HG02588 (cell line): ENCODE measurements around the gene METTL21A.

Experiments
- ATAC-seq: cut with Tn5 transposase; IDR thresholded peaks from one replicate; pipeline ENCODE4 v1.9.1; 2021; ENCODE audit warnings: mild to moderate bottlenecking, moderate library complexity; ENCODE audit not compliant: unreplicated experiment

Gene METTL21A

DNA sequence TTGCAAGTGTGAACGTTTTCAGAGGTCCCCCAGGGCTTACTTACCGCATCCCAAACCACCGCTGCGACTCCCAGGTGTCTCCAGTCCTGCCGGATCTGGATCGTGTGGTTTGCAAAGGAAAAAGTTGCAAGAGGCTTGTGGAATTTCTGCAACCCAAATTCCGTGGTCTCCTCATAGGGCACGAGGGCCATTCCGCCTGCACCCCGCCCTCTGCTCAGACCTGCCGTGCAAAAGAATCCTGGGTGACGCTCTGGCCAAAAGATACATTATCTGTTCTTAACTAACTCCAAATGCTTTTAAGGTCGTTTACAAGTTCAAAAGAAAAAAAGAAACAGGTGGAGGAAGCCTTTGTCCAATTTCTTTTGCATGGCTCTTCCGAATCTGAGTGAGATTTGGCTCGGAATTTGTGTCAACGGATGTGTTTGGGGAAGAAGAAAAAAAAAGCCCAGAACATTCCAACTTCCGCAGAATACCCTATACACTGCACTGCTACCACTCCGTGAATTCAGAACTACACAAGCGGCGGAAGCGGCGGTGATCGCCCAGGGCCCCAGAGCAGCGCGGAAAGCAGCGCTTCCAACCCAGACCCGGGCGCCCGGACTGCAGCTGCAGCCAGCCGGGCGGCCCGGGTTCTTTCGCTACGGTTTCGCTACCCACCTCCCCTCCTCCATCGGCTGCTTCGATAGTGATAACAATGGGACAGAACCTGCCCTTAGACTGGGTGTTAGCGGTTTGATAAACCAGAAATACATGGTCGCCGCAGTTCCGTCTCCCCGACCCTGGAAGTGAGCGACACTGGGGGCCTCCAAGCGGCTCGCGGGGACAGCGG lies 795 bp downstream of the METTL21A start:
- peak; percentile 41 for ATAC-seq

DNA sequence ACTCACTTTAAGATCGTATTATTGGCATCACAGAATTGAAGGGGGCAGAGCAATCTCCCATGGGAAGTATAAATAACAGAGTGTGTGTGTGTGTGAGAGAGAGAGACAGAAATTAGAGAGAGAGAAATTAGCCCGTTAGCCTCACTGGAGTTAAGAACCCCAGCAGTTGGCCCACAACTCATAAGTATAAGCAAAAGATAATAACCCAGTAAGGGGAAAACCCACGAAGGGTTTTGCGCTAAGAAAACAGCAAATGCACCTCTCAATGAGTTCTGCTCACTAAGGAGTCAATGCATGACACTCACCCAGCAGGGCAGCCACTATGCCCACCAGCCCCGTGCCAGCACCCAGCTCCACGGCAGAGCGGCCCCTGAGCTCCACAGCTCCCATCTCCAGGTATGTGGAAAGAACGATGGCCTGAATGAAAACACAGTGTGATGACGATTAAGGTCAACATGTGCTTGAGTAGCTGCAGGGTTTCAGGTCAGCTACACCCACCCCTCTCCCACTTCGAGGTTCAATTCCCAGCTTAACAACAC lies 3.6 kb downstream of the METTL21A start:
- no peak for ATAC-seq

DNA sequence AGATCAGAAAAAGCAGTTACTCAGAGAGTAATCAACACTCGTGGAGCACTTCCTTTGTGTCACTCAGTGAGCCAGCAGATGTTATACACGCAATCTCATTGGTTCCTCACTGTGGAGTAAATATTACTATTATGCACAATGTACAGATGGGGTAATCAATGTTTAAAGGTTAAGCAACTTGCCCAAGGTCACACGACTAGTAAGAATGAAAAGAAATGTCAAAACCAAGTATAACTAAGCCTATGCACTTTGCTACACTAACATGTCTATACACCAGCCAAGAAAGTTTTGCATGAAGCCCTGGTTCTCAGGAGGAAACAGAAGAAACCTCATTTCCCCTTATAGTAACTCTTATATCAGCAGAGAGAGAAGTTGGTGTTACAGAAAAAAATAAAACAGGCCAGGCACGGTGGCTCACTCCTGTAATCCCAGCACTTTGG lies 5.4 kb downstream of the METTL21A start:
- ATAC-seq = peak; percentile 37

DNA sequence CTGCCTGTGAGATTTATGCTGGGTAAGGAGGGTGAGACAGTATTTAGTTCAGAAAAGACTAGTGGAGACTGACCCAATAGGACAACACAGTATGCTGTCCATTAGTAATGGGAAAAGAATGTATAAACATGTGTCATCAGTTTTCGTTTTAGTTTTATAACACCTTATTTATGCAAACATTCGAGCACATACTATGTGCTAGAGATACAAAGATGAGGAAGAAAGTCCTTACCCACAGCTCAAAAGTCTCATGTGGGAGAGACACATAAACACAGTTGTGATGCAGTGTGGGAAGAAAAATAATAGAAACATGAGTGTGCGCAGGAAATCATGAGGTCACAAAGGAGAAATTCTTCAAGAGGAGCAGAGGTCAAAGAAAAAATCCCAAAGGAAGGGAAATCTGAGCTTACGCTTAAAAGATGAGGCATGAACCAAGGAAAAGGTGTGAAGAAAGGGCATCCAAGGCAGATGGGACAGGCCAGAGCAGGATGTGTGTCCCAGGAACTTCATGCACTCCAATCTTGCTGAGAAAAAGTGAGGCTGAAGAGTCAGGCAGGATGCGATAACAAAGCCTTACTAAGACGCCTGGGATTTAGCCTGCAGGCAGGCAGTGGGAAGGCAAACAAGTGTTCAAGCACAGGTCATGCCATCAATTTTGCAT lies 8.1 kb downstream of the METTL21A start:
- no peak for ATAC-seq

GRCh38 chr2:207616185-207616584 lies 9.0 kb downstream of the METTL21A start:
- ATAC-seq = no peak

- ATAC-seq = no peak
Measured at GRCh38 chr2:207614824-207615223, 10.4 kb downstream of the METTL21A start.

- no peak for ATAC-seq
Measured at GRCh38 chr2:207612714-207613113, 12.5 kb downstream of the METTL21A start.

DNA sequence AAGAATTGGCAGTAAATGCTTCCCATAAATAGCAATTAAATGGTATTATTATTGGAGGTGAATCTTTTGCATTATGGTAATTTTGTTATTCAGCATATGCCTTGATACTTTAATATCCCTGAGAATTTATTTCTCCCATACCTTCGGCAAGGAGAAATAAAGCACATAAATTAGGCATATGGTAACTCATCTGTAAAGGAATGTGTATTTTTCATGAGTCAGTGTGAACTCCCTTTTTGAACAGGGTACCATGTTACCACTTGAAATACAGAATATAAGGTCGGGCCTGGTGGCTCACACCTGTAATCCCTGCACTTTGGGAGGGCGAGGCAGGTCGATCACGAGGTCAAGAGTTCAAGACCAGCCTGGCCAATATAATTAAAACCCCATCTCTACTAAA lies 18.4 kb downstream of the METTL21A start:
- no peak for ATAC-seq

- no peak for ATAC-seq
Measured at GRCh38 chr2:207606399-207606798, 18.8 kb downstream of the METTL21A start.

GRCh38 chr2:207603486-207603885 lies 21.7 kb downstream of the METTL21A start:
- ATAC-seq = no peak

- ATAC-seq = no peak
Measured at GRCh38 chr2:207601774-207602173, 23.4 kb downstream of the METTL21A start.

DNA sequence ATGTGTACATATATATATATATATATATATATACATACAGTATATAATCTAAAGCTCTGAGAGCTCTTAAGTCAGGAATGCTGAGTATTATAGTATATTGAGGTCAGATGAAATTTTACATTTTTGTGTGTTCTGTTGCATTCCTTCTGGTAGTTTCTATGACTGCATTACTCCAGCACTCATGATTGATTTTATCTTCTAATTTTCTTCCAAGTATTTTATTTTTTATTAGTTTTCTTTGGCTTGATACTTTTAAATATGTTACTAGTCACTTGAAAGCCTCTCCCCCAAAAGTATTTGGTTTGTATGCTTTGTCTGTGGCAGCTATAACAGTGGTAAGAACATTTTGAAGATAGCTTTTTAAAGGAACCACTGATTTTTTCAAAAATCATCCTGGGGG lies 25.0 kb downstream of the METTL21A start:
- ATAC-seq = no peak

DNA sequence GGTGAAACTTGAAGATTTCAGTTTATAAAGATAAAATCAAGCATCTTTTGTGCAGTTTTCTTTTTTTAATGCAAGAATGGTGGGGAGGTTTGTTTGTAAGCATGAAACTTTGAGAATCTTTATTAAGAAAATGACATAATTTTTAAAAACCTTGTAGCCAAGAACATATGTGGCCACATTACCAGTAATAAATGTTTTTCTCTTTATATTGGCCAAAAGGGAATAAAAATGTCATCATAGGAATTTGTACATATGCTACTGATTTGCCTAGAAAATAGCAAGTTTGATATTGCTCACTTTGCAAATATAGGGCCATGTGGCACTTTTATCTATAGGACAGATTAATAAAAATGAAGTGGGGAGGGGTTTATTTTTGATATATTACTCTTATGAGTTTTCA lies 25.6 kb downstream of the METTL21A start:
- ATAC-seq = no peak

DNA sequence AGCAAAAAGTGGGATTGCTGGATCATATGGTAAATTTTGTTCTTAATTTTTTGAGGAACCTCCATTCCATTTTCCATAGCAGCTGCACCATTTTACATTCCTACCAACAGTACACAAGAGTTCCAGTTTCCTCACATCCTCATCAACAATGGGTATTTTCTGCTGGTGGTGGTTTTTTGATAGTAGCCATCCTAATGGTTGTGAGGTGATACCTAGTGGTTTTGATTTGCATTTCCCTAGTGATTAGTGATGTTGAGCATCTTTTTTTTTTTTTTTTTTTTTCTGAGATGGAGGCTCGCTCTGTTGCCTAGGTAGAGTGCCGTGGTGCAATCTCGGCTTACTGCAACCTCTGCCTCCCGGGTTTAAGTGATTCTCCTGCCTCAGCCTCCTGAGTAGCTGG lies 30.5 kb downstream of the METTL21A start:
- no peak for ATAC-seq

DNA sequence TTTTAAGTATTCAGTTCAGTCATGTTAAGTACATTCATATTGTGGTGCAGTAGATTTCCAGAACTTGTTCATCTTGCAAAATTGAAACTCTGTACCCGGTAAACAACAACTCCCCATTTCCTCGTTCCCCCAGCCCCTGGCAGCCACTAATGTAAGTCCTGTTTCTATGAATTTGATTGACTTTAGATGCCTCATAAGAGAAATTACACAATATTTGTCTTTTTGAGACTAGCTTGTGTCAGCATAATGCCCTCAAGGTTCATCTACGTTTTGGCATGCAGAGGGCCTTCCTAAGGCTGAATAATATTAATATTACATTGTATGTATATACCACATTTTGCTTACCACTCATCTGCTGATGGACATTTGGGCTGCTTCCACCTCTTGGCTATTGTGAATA lies 30.9 kb downstream of the METTL21A start:
- no peak for ATAC-seq

DNA sequence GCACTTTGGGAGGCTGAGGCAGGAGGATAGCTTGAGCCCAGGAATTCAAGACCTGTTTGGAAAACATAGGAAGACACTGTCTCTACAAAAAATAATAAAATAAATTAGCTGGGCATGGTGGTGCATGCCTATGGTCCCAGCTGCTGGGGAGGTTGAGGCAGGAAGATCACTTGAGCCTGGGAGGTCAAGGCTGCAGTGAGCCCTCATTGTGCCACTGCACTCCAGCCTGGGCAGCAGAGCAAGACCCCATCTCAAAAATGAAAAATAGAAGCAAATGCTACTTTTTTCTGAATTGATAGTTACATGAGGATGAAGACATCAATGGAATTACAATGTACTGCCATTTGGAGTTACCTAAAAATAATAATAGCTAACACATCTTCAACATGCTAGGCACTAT lies 31.9 kb downstream of the METTL21A start:
- ATAC-seq = no peak

DNA sequence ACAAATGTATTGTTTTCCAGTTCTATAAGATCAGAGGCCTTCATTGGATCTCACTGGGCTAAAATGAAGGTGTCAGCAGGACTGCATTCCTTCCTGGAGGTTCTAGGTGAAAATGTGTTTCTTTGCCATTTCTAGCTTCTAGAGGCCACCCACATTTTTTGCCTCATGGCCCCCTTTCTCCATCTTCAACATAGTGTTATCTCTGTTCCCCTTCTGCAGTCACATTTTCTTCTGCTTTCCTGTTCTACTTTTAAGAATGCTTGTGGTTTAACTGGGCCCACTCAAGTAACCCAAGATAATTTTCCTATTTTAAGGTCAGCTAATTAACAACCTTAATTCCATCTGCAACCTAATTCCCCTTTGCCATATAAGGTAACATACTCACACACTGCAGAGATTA lies 36.1 kb downstream of the METTL21A start:
- ATAC-seq = no peak

GRCh38 chr2:207587305-207587704 lies 37.9 kb downstream of the METTL21A start:
- ATAC-seq = no peak

DNA sequence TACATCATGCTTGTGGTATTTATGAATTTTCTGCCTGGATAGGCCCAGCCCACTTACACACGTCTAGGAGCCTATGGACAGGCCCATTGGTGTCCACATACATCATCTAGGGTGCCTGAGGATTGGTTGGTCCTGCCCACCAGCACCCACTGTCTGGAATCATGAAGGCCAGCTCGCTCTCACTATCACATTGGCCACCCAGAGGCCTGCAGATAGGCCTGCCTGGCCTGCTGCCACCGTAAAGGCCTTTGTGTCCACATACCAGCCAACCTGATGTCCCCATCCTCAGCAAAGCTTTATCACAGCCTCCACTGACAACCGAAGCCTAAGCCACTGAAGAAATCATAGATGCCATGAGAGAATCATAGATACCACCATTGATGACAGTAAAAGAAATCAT lies 40.2 kb downstream of the METTL21A start:
- no peak for ATAC-seq

GRCh38 chr2:207571370-207571769 lies 53.8 kb downstream of the METTL21A start:
- no peak for ATAC-seq

DNA sequence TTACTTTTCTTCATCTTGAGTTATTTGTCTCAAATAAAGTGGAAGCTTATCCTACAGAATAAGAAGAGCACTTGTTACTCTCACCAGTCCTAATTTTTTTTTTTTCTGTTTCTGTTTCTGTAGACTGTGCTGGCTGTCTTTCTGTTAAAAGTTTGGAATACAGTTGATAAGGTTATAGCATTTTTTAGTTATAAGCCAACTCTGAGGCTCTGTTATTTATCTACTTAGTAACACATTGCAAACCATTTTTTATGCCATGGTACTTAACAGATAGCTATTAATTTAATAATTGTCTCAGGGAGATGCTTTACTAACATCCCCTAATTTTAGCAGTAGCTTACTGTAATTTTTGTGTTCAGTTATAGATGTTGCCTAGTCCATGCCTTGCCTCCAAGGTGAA lies 57.5 kb downstream of the METTL21A start:
- no peak for ATAC-seq
